ENCODE measurements around the gene CNTNAP5.

- TF ChIP-seq CTCF (IDR thresholded peaks at IDR 0.05) (no peak), POLR2A (IDR thresholded peaks at IDR 0.05) (no peak), POLR2AphosphoS5 (IDR thresholded peaks at IDR 0.05) (no peak)
These were observed 861.1 kb downstream of the CNTNAP5 start for GRCh38 chr2:124886216-124886615.
